Measurements from ENCODE around the gene OPRD1.
"Not testable (repeated sequence)": the region's sequence is repeated elsewhere in the genome, so short reads cannot be mapped to it uniquely, and the experiment has no call there.

Gene OPRD1

DNA sequence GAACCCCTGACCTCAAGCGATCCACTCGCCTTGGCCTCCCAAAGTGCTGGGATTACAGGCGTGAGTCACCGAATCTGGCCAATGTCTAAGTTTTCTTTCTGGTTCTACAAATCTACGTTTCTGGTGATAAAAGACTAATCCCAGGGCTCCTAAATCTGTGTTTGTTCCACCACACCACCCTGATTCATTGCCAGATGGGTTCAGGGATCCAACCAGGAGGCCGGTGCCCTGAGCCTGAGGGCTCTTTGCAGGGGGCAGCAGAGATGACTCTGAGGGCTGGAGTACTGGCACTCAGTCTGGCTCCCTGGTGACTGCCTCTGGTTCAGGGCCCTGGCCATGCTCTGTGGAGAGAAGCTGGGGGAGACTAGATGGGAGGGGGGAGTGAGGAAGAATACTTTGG, 10.5 kb upstream of the OPRD1 start:
- no peak for DNase-seq (ENCODE audit: low spot score)

GRCh38 chr1:28803051-28803450, 8.9 kb upstream of the OPRD1 start:
- no peak for DNase-seq (ENCODE audit: low spot score)

- no peak for DNase-seq (ENCODE audit: low spot score)
These were observed 8.3 kb upstream of the OPRD1 start for GRCh38 chr1:28803662-28804061.

- no peak for DNase-seq (ENCODE audit: low spot score)
These were observed 7.9 kb upstream of the OPRD1 start for GRCh38 chr1:28804071-28804470.

DNA sequence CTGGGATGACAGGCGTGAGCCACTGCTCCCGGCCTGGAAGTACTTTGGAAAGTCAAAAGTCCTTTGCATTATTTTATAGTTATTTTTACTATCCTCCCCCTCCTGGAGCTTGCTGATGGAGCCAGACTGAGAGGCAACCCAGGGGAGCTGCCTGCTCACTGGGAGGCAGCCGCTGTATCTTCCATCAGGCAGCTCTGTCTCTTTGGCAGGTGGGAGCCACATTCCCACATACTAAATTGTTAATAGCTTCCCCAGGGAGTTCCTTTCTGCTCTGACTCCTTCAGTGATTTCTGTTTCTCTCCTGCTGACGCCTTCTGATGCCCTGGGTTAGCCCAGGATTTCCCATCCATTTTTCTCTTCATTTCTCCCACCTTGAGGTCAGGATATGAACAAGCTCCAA, 4.9 kb upstream of the OPRD1 start:
- DNase-seq (ENCODE audit: low spot score) = no peak

- DNase-seq (ENCODE audit: low spot score) = no peak
These were observed 4.0 kb upstream of the OPRD1 start for GRCh38 chr1:28807986-28808385.

DNA sequence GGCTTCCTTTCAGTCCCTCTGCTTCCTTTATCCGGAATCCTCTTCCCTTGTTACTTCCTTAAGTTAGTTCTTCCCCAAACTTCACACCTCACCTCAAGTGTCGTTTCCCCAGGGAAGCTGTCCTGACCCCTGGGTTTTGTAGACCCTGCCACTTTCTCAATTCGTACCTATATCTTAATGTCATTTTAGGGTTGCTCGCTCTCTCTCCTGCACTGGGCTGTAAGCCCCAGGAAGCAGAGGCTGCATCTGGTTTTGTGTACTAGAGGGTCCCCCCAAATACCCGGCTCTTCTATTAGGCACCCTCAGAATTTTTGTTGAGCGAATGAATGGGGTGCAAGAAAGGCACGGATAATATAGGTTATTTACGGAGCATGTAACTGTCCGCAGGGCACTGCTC, 603 bp upstream of the OPRD1 start:
- no peak for DNase-seq (ENCODE audit: low spot score)

DNA sequence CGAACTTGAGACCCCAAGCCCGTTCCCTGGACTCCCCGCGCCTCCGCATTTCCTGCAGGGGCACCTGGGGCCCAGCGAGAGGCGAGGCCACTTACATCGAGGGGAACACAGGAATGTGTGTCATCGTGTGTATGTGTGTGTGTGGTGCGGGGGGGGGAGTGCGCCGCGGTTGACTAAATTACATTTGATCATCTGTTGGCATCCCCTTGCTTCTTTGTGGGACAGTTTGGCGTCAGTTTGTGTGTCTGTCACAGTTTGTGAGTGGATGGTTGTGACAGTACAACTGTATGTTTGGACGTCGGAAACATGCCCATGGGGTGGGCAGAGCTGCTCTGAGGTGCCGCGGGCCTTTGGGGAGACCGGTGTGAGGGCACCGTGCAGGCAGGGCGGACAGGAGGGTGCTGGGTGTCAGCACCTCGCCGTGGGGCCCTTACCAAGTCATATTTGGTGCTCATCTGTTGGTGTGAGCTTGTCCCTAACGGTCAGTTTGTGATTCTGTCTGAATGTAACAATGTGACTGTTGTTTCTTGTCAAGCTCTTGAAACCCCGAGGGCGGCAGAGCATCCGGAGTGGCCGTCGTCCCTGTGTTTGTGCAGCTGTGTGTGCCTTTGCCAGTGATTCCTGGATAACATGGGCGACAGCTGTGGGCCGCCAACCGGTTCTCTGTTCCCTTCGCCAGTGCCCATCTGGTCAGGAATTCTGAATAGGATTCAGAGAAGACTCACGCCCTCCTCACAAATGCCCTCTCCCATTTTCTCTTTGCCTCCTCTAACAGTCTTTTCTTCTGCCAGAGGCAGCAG, 899 bp downstream of the OPRD1 start:
- no peak for DNase-seq (ENCODE audit: low spot score)

DNA sequence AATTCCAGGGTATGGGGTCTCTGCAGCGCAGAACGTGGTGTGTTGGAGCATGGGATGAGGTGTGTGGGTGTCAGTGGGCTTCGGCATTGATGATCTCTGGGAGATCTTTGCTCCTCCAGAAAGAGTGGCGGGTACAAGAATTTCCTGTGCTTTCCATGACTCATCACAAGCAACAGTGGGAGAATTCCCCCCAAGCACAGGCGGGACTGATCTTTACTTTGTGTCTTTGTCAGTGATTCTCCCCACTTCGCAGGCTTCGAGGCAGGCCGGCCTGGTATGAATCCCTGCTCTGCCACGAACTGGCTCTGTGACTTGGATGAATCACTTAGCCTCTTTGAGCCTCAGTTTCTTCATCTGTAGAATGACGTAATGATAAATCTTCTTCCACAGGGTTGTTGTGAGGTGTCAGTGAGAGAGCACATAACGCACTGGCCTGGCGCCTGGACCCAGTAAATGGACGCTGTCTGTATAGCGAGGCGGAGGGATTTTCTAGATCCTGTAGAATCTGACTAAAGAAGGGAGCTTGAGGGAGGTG, 2.0 kb downstream of the OPRD1 start:
- DNase-seq (ENCODE audit: low spot score) = no peak

GRCh38 chr1:28815533-28816185, 3.7 kb downstream of the OPRD1 start:
- no peak for DNase-seq (ENCODE audit: low spot score)

- no peak for DNase-seq (ENCODE audit: low spot score)
These were observed 5.2 kb downstream of the OPRD1 start for GRCh38 chr1:28817133-28817532.

GRCh38 chr1:28819020-28819419, 7.0 kb downstream of the OPRD1 start:
- DNase-seq (ENCODE audit: low spot score) = no peak

GRCh38 chr1:28822799-28823198, 10.8 kb downstream of the OPRD1 start:
- no peak for DNase-seq (ENCODE audit: low spot score)

GRCh38 chr1:28824061-28824460, 12.1 kb downstream of the OPRD1 start:
- not testable (repeated sequence) for DNase-seq (ENCODE audit: low spot score)

DNA sequence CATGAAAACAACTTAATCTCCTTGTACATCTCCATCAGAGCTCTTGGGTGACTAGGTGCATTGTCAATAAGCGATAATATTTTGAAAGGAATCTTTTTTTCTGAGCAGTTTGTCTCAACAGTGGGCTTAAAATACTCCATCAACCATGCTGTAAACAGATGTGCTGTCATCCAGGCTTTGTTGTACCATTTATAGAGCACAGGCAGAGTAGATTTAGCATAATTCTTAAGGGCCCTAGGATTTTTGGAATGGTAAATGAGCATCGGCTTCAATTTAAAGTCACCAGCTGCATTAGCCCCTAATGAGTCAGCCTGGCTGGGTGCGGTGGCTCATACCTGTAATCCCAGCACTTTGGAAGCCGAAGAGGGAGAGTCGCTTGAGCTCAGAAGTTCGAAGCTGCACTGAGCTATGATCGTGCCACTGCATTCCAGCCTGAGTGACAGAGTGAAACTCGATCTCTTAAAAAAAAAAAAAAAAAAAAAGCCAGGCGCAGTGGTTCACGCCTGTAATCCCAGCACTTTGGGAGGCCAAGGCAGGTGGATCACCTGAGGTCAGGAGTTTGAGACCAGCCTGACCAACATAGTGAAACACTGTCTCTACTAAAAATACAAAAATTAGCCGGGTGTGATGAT, 16.4 kb downstream of the OPRD1 start:
- DNase-seq (ENCODE audit: low spot score) = not testable (repeated sequence)

DNA sequence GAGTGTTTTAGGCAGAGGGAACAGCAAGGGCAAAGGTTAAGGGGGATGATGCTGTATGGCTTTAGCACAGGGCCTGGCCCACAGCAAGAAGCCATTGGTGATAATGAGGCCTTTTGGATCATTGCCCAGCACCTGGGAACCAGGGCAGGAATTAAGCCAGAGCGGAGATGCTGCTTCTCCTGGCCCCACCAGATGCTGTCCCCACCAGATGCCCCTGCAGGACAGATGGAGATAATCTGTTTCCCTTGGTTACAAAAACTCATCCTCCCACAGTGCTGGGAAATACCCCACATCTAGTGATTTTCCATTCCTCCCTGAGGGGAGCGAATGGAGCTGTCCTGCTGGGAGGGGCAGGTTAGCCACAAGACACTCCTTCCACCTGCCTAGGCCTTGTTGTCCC, 18.8 kb downstream of the OPRD1 start:
- no peak for DNase-seq (ENCODE audit: low spot score)

DNA sequence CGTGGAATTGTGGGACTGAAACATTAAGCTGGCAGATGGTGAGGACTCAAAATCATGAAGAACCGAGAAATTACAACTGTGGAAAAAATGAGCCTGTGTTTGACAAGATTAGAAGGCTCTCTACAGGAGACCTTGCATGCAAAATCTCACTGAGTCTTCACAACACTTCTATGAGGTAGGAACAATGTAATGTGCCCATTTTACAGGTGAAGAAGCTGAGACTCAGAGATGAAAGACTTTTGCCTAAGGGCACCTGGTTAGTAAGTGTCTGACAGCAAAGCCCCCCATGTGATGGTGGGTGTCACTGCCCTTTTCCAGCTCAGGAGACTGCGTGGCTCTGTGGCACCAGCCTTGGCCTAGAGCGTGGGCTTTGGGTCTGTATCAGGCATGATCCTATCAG, 21.0 kb downstream of the OPRD1 start:
- no peak for DNase-seq (ENCODE audit: low spot score)

GRCh38 chr1:28833381-28833780, 21.4 kb downstream of the OPRD1 start:
- no peak for DNase-seq (ENCODE audit: low spot score)

GRCh38 chr1:28835237-28835650, 23.3 kb downstream of the OPRD1 start:
- no peak for DNase-seq (ENCODE audit: low spot score)

DNA sequence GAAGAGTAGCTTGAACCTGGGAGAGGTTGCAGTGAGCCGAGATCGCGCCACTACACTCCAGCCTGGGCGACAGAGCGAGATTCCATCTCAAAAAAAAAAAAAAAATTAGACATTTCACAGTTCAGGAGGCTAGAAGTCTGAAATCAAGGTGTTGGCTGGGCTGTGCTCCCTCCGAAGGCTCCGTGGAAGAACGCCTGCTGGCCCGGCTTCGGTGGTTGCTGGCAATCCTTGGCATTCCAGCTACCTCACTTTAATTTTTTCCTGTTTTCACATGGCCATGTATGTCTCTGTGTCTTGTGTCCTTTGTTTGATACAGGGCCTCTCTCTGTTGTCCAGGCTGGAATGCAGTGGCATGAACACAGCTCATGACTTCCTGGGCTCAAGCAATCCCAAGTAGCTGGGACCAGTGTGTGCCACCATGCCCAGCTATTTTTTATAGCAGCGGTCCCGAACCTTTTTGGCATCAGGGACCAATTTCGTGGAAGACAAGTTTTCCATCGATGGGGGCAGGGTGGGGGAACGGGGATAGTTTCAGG, 24.5 kb downstream of the OPRD1 start:
- no peak for DNase-seq (ENCODE audit: low spot score)

DNA sequence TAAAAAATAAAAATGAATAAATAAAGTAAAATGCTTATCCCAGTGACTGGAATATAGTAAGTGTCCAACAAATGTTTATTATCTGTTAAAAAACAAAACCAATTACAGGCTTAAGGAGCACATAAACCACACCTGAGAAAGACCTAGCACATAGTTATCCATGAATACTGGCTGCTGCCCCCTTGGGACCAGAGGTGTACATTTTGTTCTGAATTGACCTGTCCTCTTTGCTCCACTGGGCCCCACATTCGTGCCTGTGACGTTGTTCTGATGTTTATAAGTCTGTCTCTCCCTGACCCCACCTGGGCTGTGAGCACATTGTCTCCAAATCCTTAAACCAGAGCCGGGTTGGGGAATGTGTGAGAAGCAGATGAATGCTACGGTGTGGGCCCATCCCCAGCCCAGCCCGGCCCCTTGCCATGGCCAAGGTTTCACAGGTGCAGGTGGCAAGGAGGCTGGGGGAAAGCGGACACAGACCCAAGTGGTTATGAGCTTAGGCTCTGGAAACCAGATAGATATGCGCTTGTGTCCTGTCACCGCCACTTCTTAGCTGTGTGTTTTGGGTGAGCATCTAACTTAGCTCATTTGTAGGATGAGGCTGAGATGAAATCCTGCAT, 29.1 kb downstream of the OPRD1 start:
- no peak for DNase-seq (ENCODE audit: low spot score)

DNA sequence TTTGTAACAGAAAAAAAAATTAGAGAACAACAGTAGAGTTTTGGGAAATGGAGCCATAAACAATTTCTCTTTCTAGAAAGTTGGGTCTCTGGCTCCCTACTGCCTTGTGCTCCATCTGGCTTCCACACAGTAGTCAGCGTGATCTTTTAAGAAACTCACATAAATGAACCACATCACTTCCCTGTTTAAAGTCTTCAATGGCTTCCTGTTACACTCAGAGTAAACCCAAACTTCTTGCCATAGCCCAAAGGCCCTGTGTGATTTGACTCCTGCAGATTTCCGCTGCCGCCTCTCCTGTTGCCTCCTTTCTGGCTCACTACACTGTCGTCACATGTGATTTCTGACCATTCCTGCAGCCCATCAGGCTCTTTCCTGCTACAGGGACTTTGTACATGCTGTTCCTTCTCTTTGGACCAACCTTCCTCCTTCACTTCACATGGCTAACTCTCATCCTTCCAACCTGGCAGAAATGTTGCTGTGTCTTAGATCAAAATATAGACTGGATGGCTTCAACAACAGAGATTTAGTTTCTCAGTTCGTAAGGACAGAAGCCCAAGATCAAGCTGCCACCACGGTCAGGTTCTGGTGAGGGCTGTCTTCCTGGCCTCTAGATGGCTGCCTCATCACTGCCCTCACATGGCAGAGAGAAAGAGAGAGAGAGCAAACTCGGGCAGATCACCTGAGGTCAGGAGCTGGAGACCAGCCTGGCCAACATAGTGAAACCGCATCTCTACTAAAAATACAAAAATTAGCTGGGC, 34.0 kb downstream of the OPRD1 start:
- DNase-seq (ENCODE audit: low spot score) = no peak

Data from hematopoietic multipotent progenitor cell treated with erythropoietin and hydrocortisone succinate and interleukin-3 and kit ligand, for 15 days (in vitro differentiated cells).